ENCODE results near the gene PACRG. TPM values are rescaled to one million over a fixed set of nuclear protein-coding genes. Genes with fewer than 3 reads are reported as not detected.

Gene PACRG
- total RNA-seq, 1 experiment from 2014 or later: 0.59 TPM

DNA sequence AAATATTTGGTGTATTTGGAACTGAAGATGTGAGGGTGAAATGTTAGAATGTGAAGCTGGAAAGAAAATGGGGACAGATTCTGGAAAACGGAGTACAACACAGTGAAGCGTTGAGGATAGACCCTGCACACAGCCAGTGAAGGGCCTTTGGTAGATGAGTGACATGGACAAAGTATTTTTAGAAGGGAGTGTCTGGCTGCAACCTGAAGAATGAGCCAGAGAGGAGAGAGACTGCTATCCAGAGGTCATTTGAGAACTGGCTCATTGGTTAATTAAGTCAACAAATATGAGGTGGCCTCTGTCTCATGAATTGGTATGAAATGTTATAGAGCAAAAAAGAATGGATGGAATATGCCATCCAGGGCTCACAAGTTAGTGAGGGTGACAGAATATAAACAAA is 310.5 kb downstream of the PACRG start:
- Histone ChIP-seq H3K36me3 (ENCODE audit: control insufficient read depth, insufficient read depth, low read length) (no peaks in the 10 kb centered on the region), H3K4me1 (ENCODE audit: control insufficient read depth, insufficient read depth, low read length) (no peaks in the 10 kb centered on the region), H3K27me3 (ENCODE audit: control insufficient read depth, insufficient read depth, low read length) (no peaks in the 10 kb centered on the region), H3K4me3 (ENCODE audit: low read depth in 2 of 2, low read length in 2 of 2) (no peak overlapping the region), H3K27ac (ENCODE audit: low read length) (no peak overlapping the region), H3K9me3 (ENCODE audit: control insufficient read depth, insufficient read depth, low read depth, low read length) (no peaks in the 10 kb centered on the region)
- DNase-seq (ENCODE audit: low read depth, low spot score): no peak
- POLR2A ChIA-PET: no interaction called here
- in situ Hi-C loops (cut with HindIII; ENCODE audit: low pct_unique_long_range_greater_than_20kb, low sequenced_read_pairs) (no loop called here), intact Hi-C loops (cut with micrococcal nuclease; ENCODE audit: unreplicated experiment) (no loop called here)
- TF ChIP-seq TCF7L2 (IDR thresholded peaks at IDR 0.05; ENCODE audit: low read depth, low read length): no peak
- TF ChIP-seq, protein P1, sequence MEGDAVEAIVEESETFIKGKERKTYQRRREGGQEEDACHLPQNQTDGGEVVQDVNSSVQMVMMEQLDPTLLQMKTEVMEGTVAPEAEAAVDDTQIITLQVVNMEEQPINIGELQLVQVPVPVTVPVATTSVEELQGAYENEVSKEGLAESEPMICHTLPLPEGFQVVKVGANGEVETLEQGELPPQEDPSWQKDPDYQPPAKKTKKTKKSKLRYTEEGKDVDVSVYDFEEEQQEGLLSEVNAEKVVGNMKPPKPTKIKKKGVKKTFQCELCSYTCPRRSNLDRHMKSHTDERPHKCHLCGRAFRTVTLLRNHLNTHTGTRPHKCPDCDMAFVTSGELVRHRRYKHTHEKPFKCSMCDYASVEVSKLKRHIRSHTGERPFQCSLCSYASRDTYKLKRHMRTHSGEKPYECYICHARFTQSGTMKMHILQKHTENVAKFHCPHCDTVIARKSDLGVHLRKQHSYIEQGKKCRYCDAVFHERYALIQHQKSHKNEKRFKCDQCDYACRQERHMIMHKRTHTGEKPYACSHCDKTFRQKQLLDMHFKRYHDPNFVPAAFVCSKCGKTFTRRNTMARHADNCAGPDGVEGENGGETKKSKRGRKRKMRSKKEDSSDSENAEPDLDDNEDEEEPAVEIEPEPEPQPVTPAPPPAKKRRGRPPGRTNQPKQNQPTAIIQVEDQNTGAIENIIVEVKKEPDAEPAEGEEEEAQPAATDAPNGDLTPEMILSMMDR (IDR thresholded peaks at IDR 0.05): no peak
- TF ChIP-seq POLR2AphosphoS5 (IDR thresholded peaks at IDR 0.05; ENCODE audit: low read depth, low read length): no peak
- TF ChIP-seq, protein P2, sequence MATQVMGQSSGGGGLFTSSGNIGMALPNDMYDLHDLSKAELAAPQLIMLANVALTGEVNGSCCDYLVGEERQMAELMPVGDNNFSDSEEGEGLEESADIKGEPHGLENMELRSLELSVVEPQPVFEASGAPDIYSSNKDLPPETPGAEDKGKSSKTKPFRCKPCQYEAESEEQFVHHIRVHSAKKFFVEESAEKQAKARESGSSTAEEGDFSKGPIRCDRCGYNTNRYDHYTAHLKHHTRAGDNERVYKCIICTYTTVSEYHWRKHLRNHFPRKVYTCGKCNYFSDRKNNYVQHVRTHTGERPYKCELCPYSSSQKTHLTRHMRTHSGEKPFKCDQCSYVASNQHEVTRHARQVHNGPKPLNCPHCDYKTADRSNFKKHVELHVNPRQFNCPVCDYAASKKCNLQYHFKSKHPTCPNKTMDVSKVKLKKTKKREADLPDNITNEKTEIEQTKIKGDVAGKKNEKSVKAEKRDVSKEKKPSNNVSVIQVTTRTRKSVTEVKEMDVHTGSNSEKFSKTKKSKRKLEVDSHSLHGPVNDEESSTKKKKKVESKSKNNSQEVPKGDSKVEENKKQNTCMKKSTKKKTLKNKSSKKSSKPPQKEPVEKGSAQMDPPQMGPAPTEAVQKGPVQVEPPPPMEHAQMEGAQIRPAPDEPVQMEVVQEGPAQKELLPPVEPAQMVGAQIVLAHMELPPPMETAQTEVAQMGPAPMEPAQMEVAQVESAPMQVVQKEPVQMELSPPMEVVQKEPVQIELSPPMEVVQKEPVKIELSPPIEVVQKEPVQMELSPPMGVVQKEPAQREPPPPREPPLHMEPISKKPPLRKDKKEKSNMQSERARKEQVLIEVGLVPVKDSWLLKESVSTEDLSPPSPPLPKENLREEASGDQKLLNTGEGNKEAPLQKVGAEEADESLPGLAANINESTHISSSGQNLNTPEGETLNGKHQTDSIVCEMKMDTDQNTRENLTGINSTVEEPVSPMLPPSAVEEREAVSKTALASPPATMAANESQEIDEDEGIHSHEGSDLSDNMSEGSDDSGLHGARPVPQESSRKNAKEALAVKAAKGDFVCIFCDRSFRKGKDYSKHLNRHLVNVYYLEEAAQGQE (IDR thresholded peaks at IDR 0.05; ENCODE audit: insufficient read depth in 1 of 2, low read depth in 2 of 2, low read length in 1 of 2): no peak
- TF ChIP-seq SIN3A (IDR thresholded peaks at IDR 0.05; ENCODE audit: borderline replicate concordance, insufficient read depth, low read depth, low read length): no peak
- BruUV-seq (replicated peaks): no TSS peak
- CTCF ChIA-PET: no interaction called here
- ATAC-seq: no peak

DNA sequence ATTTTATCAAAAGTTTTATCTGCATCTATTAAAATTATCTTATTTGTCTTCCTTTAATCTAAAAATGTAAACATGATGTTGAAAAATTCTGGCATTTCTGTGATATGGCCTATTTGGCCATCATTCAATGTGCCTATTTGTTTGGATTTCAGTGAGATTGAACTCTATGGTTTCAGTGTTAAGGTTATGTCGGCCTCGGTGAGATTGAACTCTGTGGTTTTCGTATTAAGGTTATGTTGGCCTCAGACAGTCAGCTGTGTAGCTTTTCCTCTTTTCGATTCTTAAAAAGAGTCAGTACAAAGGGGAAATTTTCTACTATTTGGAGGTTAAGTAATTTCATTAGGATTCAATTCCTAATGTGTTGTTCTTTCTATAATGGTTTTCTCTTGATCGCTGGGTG is 320.6 kb downstream of the PACRG start:
- DNase-seq (ENCODE audit: low read depth, low spot score) (no peak), ATAC-seq (no peak)
- Histone ChIP-seq H3K4me1 (ENCODE audit: control insufficient read depth, insufficient read depth, low read length) (no peaks in the 10 kb centered on the region), H3K4me3 (ENCODE audit: low read depth in 2 of 2, low read length in 2 of 2) (no peak overlapping the region), H3K27me3 (ENCODE audit: control insufficient read depth, insufficient read depth, low read length) (no peaks in the 10 kb centered on the region), H3K36me3 (ENCODE audit: control insufficient read depth, insufficient read depth, low read length) (no peaks in the 10 kb centered on the region), H3K9me3 (ENCODE audit: control insufficient read depth, insufficient read depth, low read depth, low read length) (no peaks in the 10 kb centered on the region), H3K27ac (ENCODE audit: low read length) (no peak overlapping the region)
- BruUV-seq (replicated peaks): no TSS peak
- TF ChIP-seq TCF7L2 (IDR thresholded peaks at IDR 0.05; ENCODE audit: low read depth, low read length): no peak
- TF ChIP-seq, protein P2 (IDR thresholded peaks at IDR 0.05; ENCODE audit: insufficient read depth in 1 of 2, low read depth in 2 of 2, low read length in 1 of 2): no peak
- TF ChIP-seq POLR2AphosphoS5 (IDR thresholded peaks at IDR 0.05; ENCODE audit: low read depth, low read length): no peak
- no peak for TF ChIP-seq SIN3A (IDR thresholded peaks at IDR 0.05; ENCODE audit: borderline replicate concordance, insufficient read depth, low read depth, low read length)
- TF ChIP-seq, protein P1 (IDR thresholded peaks at IDR 0.05): no peak
- intact Hi-C loops (cut with micrococcal nuclease; ENCODE audit: unreplicated experiment) (no loop called here), in situ Hi-C loops (cut with HindIII; ENCODE audit: low pct_unique_long_range_greater_than_20kb, low sequenced_read_pairs) (no loop called here)
- POLR2A ChIA-PET: no interaction called here
- CTCF ChIA-PET: no interaction called here
